Astrocyte of the cerebellum (primary cell): ENCODE results near the gene ISYNA1.

Source experiments
- DNase-seq: peaks from one replicate; pipeline ENCODE4 v3.0.0-alpha.2; 2011; ENCODE audit warnings: low read depth
- H3K4me3 ChIP-seq: 2 replicates; pipeline ENCODE4 v1.5.1; 2011; ENCODE audit warnings: mild to moderate bottlenecking, low read depth, low read length, moderate library complexity
- CTCF ChIP-seq: IDR thresholded peaks from 2 replicates; pipeline ENCODE4 v1.5.1; 2012; ENCODE audit warnings: low read length, low read depth, moderate library complexity, mild to moderate bottlenecking; ENCODE audit errors: missing control alignments
- in situ Hi-C: cut with HindIII; loops from 2 replicates; pipeline ENCODE4 v1.10.0; 2017; ENCODE audit warnings: low sequenced_read_pairs

The ISYNA1 gene

DNA sequence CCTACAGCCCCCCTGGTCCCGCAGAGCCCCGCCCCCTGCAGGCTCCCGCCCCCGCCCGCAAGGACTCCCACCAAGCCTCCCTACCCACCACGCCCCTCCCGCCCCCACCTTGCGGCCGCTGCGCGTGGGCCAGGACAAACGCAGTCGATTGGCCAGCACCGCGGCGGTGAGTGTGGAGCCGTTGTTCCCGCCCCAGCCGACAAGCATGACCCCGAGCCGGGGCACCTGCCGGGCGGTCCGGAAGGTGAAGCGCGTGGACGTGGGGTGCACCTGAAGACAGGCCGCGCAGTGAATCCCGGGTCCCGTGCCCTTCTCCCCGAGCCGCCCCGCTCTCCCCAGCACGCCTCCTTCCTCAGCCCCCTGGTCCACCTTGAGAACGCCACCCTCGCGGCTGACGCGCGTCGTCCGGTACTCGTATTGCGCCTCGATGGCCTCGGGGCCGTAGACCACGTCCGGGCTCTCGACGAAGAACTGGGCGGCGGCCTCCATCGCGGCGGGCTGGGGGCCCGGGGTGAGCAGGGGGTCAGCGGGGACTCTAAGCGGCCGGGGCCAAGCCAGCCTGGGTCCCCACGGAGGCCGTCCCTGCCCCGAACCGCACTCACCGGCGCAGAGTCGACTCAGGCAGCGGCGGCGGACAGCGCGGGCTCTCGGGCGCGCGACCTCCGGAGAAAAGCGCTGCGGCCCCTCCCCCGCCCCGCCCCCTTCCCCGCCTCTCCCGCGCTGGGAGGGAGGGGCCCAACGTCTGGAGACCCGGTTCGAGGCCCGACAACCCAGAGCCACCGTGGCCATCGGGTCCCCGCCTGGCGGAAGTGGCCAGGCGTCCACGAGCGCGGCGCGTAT is at the start of gene ISYNA1:
Gene ISYNA1 (minus strand): TSS at position 643 of the 840 bp plus-strand sequence. CDS start 154 bp downstream, at position 489.
- no peak for DNase-seq
- peak within 1 kb of the TSS; percentile 60 for H3K4me3 ChIP-seq
- in situ Hi-C loops, result no loop called here

DNA sequence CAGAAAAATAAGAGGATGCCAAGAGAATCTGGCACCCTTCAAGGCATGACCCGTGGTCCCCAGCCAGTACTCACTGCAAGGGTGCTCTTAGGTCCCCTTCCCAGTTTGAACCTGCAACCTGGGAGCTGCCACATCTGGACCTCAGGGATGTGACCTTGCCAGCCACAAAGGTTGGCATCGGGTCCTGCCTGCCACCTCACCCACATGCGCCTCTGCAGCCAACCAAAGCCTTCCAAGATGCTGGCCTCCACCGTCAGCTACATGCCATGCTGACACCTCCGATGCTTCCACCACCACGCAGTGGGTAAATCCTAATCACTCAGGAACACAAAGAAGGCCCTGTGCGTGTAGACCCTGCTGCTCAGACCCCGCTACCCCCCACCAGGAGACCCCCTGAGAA is 48.8 kb upstream of the ISYNA1 start:
- no peak for TF ChIP-seq CTCF
- no peak for DNase-seq
- H3K4me3 ChIP-seq, result no peak overlapping the region
- in situ Hi-C loops, result loop anchor here (25.0 kb wide), 1 partner anchor 376 kb away; no protein-coding TSS in a partner anchor

More for the DNA sequence above, at the start of gene ISYNA1:
- no peak for TF ChIP-seq CTCF

DNA sequence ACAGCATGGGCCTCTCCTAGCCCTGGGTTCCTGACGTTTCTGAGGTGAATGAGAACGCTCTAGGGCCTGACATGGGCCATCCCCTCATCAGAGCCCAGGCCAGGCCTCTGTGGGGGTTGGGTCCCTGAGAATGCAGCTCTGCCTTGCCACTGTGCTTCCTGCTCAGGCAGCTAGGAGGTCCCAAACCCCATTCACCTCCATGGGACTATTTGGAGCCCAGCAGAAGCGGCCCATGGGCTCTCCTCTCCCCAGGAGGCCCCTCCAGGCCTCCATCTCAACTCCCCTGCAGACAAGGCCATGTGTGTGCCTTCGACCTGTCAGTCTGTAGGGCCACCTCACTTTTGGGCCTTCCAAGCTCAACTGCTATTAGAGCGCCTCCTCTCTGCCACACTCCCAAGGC is 47.1 kb upstream of the ISYNA1 start:
- H3K4me3 ChIP-seq, result no peak overlapping the region
- no peak for TF ChIP-seq CTCF
- DNase-seq, result no peak
- in situ Hi-C loops, result loop anchor here (25.0 kb wide), 1 partner anchor 377 kb away; no protein-coding TSS in a partner anchor

- no peak for TF ChIP-seq CTCF
- no peak for DNase-seq
- in situ Hi-C loops, result loop anchor here (25.0 kb wide), 1 partner anchor 379 kb away; no protein-coding TSS in a partner anchor
- no peak overlapping the region for H3K4me3 ChIP-seq
These were observed 45.4 kb upstream of the ISYNA1 start for GRCh38 chr19:18483119-18483890.

- no peak for TF ChIP-seq CTCF
- no peak for DNase-seq
- no peak overlapping the region for H3K4me3 ChIP-seq
- in situ Hi-C loops, result loop anchor here (25.0 kb wide), 1 partner anchor 381 kb away; no protein-coding TSS in a partner anchor
These were observed 43.7 kb upstream of the ISYNA1 start for GRCh38 chr19:18481505-18482222.

GRCh38 chr19:18480006-18480691 is 42.2 kb upstream of the ISYNA1 start:
- in situ Hi-C loops, result loop anchor here (25.0 kb wide), 1 partner anchor 382 kb away; no protein-coding TSS in a partner anchor
- no peak for DNase-seq
- TF ChIP-seq CTCF, result no peak
- H3K4me3 ChIP-seq, result no peak overlapping the region
